ENCODE measurements around the gene ZMIZ1.

Gene ZMIZ1

GRCh38 chr10:79351332-79351731, 282.6 kb downstream of the ZMIZ1 start:
- no peak overlapping the region for H3K4me3 ChIP-seq (ENCODE audit: low read depth, low read length)
- ChIA-PET CTCF (interaction anchor here (0.7 kb wide), 1 partner anchor 12 kb away, joined by 3 read pairs; no protein-coding TSS in a partner anchor), POLR2A (interaction anchor here (1.4 kb wide), 1 partner anchor 11 kb away, joined by 5 read pairs; no protein-coding TSS in a partner anchor)
- TF ChIP-seq ZNF211 (tag by site-specific recombination; IDR thresholded peaks at IDR 0.05; ENCODE audit: low read depth) (no peak), ZNF416 (tag by site-specific recombination; IDR thresholded peaks at IDR 0.05) (no peak), ZNF292 (tag by site-specific recombination; IDR thresholded peaks at IDR 0.05; ENCODE audit: borderline replicate concordance, low read depth) (no peak), ZNF670 (tag by site-specific recombination; IDR thresholded peaks at IDR 0.05; ENCODE audit: low read depth) (no peak), ZNF548 (tag by site-specific recombination; IDR thresholded peaks at IDR 0.05) (no peak), ZNF423 (tag by site-specific recombination; IDR thresholded peaks at IDR 0.05) (no peak), HOXC10 (CRISPR knock-in tag; IDR thresholded peaks at IDR 0.05) (no peak), MZF1 (tag by site-specific recombination; IDR thresholded peaks at IDR 0.05; ENCODE audit: borderline replicate concordance) (no peak), KLF10 (tag by site-specific recombination; IDR thresholded peaks at IDR 0.05) (no peak), ZBTB1 (tag by site-specific recombination; IDR thresholded peaks at IDR 0.05) (no peak), ZNF19 (tag by site-specific recombination; IDR thresholded peaks at IDR 0.05; ENCODE audit: low read depth) (no peak), ZNF391 (tag by site-specific recombination; IDR thresholded peaks at IDR 0.05; ENCODE audit: borderline replicate concordance, low read depth) (no peak), ZNF791 (tag by site-specific recombination; IDR thresholded peaks at IDR 0.05) (no peak)
- no peaks in the 10 kb centered on the region for H3K4me1 ChIP-seq (ENCODE audit: control insufficient read depth, insufficient read depth, low read length)
- H3K9me3 ChIP-seq (ENCODE audit: control insufficient read depth, insufficient read depth, low read depth, low read length) = no peaks in the 10 kb centered on the region
- no peak overlapping the region for H3K27ac ChIP-seq (ENCODE audit: extremely low read depth, low read depth, low read length)
- H3K36me3 ChIP-seq (ENCODE audit: control insufficient read depth in 2 of 2, insufficient read depth in 1 of 2, low read length in 2 of 2) = peaks cover 7 to 81% of the 10 kb centered on the region in 2 experiments

- H3K4me3 ChIP-seq (ENCODE audit: low read depth, low read length) = no peak overlapping the region
- no peaks in the 10 kb centered on the region for H3K4me1 ChIP-seq (ENCODE audit: control insufficient read depth, insufficient read depth, low read length)
- CTCF ChIA-PET = no interaction called here
- H3K9me3 ChIP-seq (ENCODE audit: control insufficient read depth, insufficient read depth, low read depth, low read length) = no peaks in the 10 kb centered on the region
- H3K36me3 ChIP-seq (ENCODE audit: control insufficient read depth in 2 of 2, insufficient read depth in 1 of 2, low read length in 2 of 2) = peaks cover 7 to 83% of the 10 kb centered on the region in 2 experiments
- POLR2A ChIA-PET = interaction anchor here (1.4 kb wide), 1 partner anchor 11 kb away, joined by 5 read pairs; no protein-coding TSS in a partner anchor
- no peak overlapping the region for H3K27ac ChIP-seq (ENCODE audit: extremely low read depth, low read depth, low read length)
- TF ChIP-seq ZNF157 (tag by site-specific recombination; IDR thresholded peaks at IDR 0.05) (no peak), SP7 (tag by site-specific recombination; IDR thresholded peaks at IDR 0.05) (no peak), ZNF354C (tag by site-specific recombination; IDR thresholded peaks at IDR 0.05; ENCODE audit: borderline replicate concordance, low read depth) (no peak), SCRT2 (tag by site-specific recombination; IDR thresholded peaks at IDR 0.05) (no peak), ZNF266 (tag by site-specific recombination; IDR thresholded peaks at IDR 0.05; ENCODE audit: low read depth) (no peak), ZBTB48 (tag by site-specific recombination; IDR thresholded peaks at IDR 0.05) (no peak), MEIS1 (CRISPR knock-in tag; IDR thresholded peaks at IDR 0.05; ENCODE audit: borderline replicate concordance) (no peak), PRDM10 (tag by site-specific recombination; IDR thresholded peaks at IDR 0.05) (no peak), PRDM4 (tag by site-specific recombination; IDR thresholded peaks at IDR 0.05) (no peak), ZFP37 (tag by site-specific recombination; IDR thresholded peaks at IDR 0.05) (no peak), ZSCAN5A (tag by site-specific recombination; IDR thresholded peaks at IDR 0.05) (no peak), ZNF398 (tag by site-specific recombination; IDR thresholded peaks at IDR 0.05) (no peak), ZFHX2 (tag by site-specific recombination; conservative IDR thresholded peaks at IDR 0.05) (no peak)
Measured at GRCh38 chr10:79352035-79352877, 283.5 kb downstream of the ZMIZ1 start.

Measured in HEK293 (cell line).